GM12878 (cell line): Measurements from ENCODE around the gene FOXO3. TPM values are rescaled to one million over a fixed set of nuclear protein-coding genes. Genes with fewer than 3 reads are reported as not detected.

Source experiments
- ATAC-seq: fragments of 200-7000 bp; cut with Tn5 transposase; 3 replicates; pipeline ENCODE4 v1.9.1; 2020; ENCODE audit warnings: mild to moderate bottlenecking, moderate library complexity
- BruUV-seq: library from RNA; stranded (reverse); fragments of 400-500 nt; replicated peaks from 2 replicates; lab custom pipeline; 2021; lab: Mats Ljungman, UMichigan
- CTCF ChIA-PET: fragments of 300-600 bp; sonication (Branson Sonifier 250); formaldehyde crosslinking; extraction: SDS; loops from one replicate; lab custom pipeline; 2021; ENCODE audit warnings: inconsistent platforms; lab: Yijun Ruan, JAX
- POLR2A ChIA-PET: fragments of 350-600 bp; formaldehyde crosslinking; extraction: SDS; loops from one replicate; lab custom pipeline; 2021; ENCODE audit warnings: inconsistent platforms; lab: Charles Lee
- RAD21 ChIA-PET: fragments of 300-600 bp; sonication (Branson Sonifier 250); formaldehyde crosslinking; loops from one replicate; lab custom pipeline; 2023; ENCODE audit warnings: antibody characterized with exemption; ENCODE audit not compliant: unreplicated experiment; lab: Charles Lee
- SMC1A ChIA-PET: fragments of 300-600 bp; sonication (Branson Sonifier 250); formaldehyde crosslinking; loops from one replicate; lab custom pipeline; 2023; ENCODE audit not compliant: unreplicated experiment, uncharacterized antibody; lab: Charles Lee
- DNase-seq: peaks from one replicate; pipeline ENCODE4 v3.0.0-alpha.2; 2011; ENCODE audit warnings: low read depth, low spot score
- FAIRE-seq: peaks from 3 replicates; lab custom pipeline; 2011; peaks lifted over from hg19 to GRCh38; lab: Jason Lieb, UNC
- H2AFZ ChIP-seq: 2 replicates; pipeline ENCODE4 v1.6.0; 2011; ENCODE audit warnings: low read depth, low read length, control low read depth; ENCODE audit not compliant: control insufficient read depth
- H3K27ac ChIP-seq: 2 replicates; pipeline ENCODE4 v1.5.1; 2011; ENCODE audit warnings: control low read depth; ENCODE audit not compliant: control insufficient read depth, insufficient read depth
- H3K27me3 ChIP-seq, 2 experiments: replicated peaks in 1 of 2; 2 replicates each; pipeline versions ENCODE4 v1.6.0 to v1.6.1; 2011; ENCODE audit warnings: low read length in 1 of 2; ENCODE audit not compliant: control insufficient read depth in 2 of 2, insufficient read depth in 2 of 2
- H3K36me3 ChIP-seq, 2 experiments: 2 replicates each; pipeline ENCODE4 v1.5.1; 2011; ENCODE audit warnings: low read length in 1 of 2; ENCODE audit not compliant: control insufficient read depth in 2 of 2, insufficient read depth in 2 of 2
- H3K4me1 ChIP-seq: 2 replicates; pipeline ENCODE4 v1.6.1; 2011; ENCODE audit warnings: mild to moderate bottlenecking, low read length, moderate library complexity, mixed read lengths; ENCODE audit not compliant: control insufficient read depth, insufficient read depth
- H3K4me2 ChIP-seq: 2 replicates; pipeline ENCODE4 v1.6.0; 2011; ENCODE audit warnings: control low read depth; ENCODE audit not compliant: control insufficient read depth, insufficient read depth
- H3K4me3 ChIP-seq: fragments of 200-600 bp; sonication (generic); 2 replicates; pipeline ENCODE4 v1.5.1; 2016
- H3K79me2 ChIP-seq: 2 replicates; pipeline ENCODE4 v1.6.0; 2011; ENCODE audit warnings: low read length; ENCODE audit not compliant: control insufficient read depth, insufficient read depth
- H3K9ac ChIP-seq: 2 replicates; pipeline ENCODE4 v1.8.0; 2011; ENCODE audit warnings: low read length, control low read depth, mixed read lengths; ENCODE audit not compliant: control insufficient read depth, insufficient read depth
- H3K9me3 ChIP-seq: replicated peaks from 3 replicates; pipeline ENCODE4 v1.5.1; 2011; ENCODE audit warnings: mild to moderate bottlenecking, low read length; ENCODE audit not compliant: control insufficient read depth, insufficient read depth
- H4K20me1 ChIP-seq: 2 replicates; pipeline ENCODE4 v1.6.0; 2011; ENCODE audit not compliant: control insufficient read depth, insufficient read depth
- BMI1 ChIP-seq: fragments of 450-650 bp; IDR thresholded peaks from 2 replicates; pipeline ENCODE4 v1.6.1; 2016; ENCODE audit warnings: mild to moderate bottlenecking, moderate library complexity, borderline replicate concordance
- ESRRA ChIP-seq: IDR thresholded peaks from 2 replicates; pipeline ENCODE4 v1.6.1; 2012; ENCODE audit warnings: mild to moderate bottlenecking, low read length, improper control_type of control experiment
- HCFC1 ChIP-seq: fragments of 150-350 bp; IDR thresholded peaks from 2 replicates; pipeline ENCODE4 v1.6.1; 2014; ENCODE audit warnings: low read length
- HDAC6 ChIP-seq: fragments of 200-600 bp; sonication (generic); IDR thresholded peaks from one replicate; pipeline ENCODE4 v1.8.0; 2017; ENCODE audit warnings: antibody characterized with exemption; ENCODE audit not compliant: unreplicated experiment
- LARP7 ChIP-seq: fragments of 450-650 bp; IDR thresholded peaks from 2 replicates; pipeline ENCODE4 v1.6.1; 2017; ENCODE audit warnings: mild to moderate bottlenecking
- MTA2 ChIP-seq: fragments of 450-650 bp; IDR thresholded peaks from 2 replicates; pipeline ENCODE4 v1.6.1; 2016; ENCODE audit warnings: low read depth, mild to moderate bottlenecking, moderate library complexity
- NR2C2 ChIP-seq: IDR thresholded peaks from 2 replicates; pipeline ENCODE4 v1.6.1; 2011; ENCODE audit warnings: borderline replicate concordance, low read depth; ENCODE audit not compliant: control insufficient read depth, insufficient read length
- RCOR1 ChIP-seq: conservative IDR thresholded peaks from 2 replicates; pipeline ENCODE4 v1.6.1; 2012; ENCODE audit warnings: low read depth, low read length, improper control_type of control experiment
- SP1 ChIP-seq: IDR thresholded peaks from one replicate; pipeline ENCODE4 v1.6.1; 2011; ENCODE audit warnings: low read depth, low read length
- ZNF24 ChIP-seq: fragments of 450-650 bp; IDR thresholded peaks from 2 replicates; pipeline ENCODE4 v1.6.1; 2017; ENCODE audit warnings: antibody characterized with exemption, mild to moderate bottlenecking
- ZNF622 ChIP-seq: fragments of 450-650 bp; IDR thresholded peaks from 2 replicates; pipeline ENCODE4 v1.6.1; 2017; ENCODE audit warnings: mild to moderate bottlenecking, inconsistent platforms
- WGBS: methylation state at CpG from one replicate; pipeline ENCODE4 v1.1.6; 2016; ENCODE audit warnings: low lambda C conversion rate; ENCODE audit not compliant: insufficient replicate concordance, insufficient coverage; ENCODE audit errors: missing lambda C conversion rate; 5-methylcytosine and 5-hydroxymethylcytosine counted together
- in situ Hi-C: fragments of 300-500 bp; cut with MboI; formaldehyde crosslinking; loops from 9 replicates; pipeline ENCODE4 v1.14.3; 2018; ENCODE audit warnings: mixed read lengths
- intact Hi-C: fragments of 100-400 bp; cut with micrococcal nuclease; formaldehyde crosslinking; loops from one replicate; pipeline ENCODE4 v1.14.2; 2022; ENCODE audit not compliant: unreplicated experiment
- polyA plus RNA-seq, 11 experiments: library from polyadenylated mRNA; depleted of rRNA in 4 of 11; unstranded in 6 of 11; stranded (reverse) in 5 of 11; fragments of >200 nt; fragmentation: Nextera tagmentation in 4 of 11; fragmentation: Illumina TruSeq in 1 of 11; extraction: Ambion mirVana in 4 of 11; extraction: Trizol in 1 of 11; gene quantifications; 1 replicate in 1 of 11; 2 replicates in 10 of 11; pipeline versions ENCODE4 v1.2.1 to v1.2.3, GENCODE V29; 2011 to 2016; ENCODE audit warnings: inconsistent platforms in 2 of 11, missing spikeins in 2 of 11, low read depth in 1 of 11
- total RNA-seq, 4 experiments: library from RNA; depleted of rRNA in 3 of 4; stranded (reverse); fragments of >200 nt in 3 of 4; fragmentation: Illumina TruSeq in 1 of 4; extraction: Trizol in 1 of 4; gene quantifications; 2 replicates each; pipeline versions ENCODE4 v1.2.1 to v1.2.3, GENCODE V29; 2013 to 2021
- TF ChIP-seq, protein P1 (sequence below): fragments of 450-650 bp; IDR thresholded peaks from 2 replicates; pipeline ENCODE4 v1.6.1; 2018; ENCODE audit warnings: borderline replicate concordance, mild to moderate bottlenecking; ENCODE audit not compliant: partially characterized antibody
- TF ChIP-seq, protein P2 (sequence below): IDR thresholded peaks from 2 replicates; pipeline ENCODE4 v1.6.1; 2011; ENCODE audit warnings: borderline replicate concordance, low read depth, mild to moderate bottlenecking, moderate library complexity, mixed read lengths, low read length; ENCODE audit not compliant: insufficient read depth; ENCODE audit errors: extremely low read length

FOXO3 gene
- total and polyA plus RNA-seq, 10 of the 15 experiments (the other 5 are each of a cell fraction or from before 2014, with no cell fraction given) = 0.82 to 4.5 (median 1.7) TPM

DNA sequence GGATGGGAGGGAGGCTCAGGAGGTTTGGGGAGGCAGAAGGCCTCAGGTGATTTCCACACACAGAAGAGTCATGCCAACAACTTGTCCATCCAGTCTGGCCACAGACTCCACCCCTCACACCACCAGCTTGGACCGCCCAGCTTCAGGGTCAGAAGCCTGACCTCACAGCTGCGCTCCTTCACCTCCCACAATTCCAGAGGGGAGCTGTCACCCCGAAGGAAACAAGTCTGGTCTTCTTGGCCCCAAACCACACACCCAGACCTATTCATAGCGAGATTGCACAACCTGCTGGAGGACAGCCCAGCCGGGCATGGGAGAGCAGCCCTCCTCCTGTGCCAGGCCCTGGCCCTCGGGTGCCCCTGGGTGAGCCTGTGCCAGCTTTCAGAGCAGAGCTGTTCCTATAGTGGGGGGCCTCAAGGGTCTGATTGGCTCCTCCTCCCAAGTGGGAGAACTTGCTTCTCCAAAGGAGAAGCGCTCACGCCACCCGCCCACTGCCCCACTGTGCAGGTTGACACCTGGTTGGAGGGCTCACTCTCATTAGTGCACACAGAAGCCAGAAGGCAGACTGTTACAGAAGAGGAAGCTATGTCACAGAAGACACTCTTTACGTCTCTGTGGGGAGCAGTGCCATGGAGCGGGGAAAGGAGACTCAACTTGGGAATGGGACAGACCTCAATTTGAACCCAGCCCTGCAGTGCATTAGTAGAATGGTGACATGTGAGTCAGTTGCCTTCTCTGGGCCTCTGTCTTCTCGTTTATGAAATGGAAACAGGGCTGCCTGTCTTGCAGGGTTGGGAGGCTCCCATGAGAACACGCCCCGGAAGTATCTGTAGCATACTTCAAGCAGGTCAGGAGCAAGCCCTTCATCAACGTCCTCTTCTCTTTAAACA lies 128.8 kb downstream of the FOXO3 start:
- Histone ChIP-seq H3K4me3 (no peak overlapping the region), H3K9me3 (no peaks in the 10 kb centered on the region), H3K79me2 (no peaks in the 10 kb centered on the region), H4K20me1 (no peaks in the 10 kb centered on the region), H2AFZ (no peak overlapping the region), H3K27me3 (no peaks in the 10 kb centered on the region), H3K9ac (no peak overlapping the region), H3K4me2 (no peak overlapping the region), H3K4me1 (peaks cover 6% of the 10 kb centered on the region), H3K27ac (no peak overlapping the region), H3K36me3 (no peaks in the 10 kb centered on the region; a peak in 1 of 4 replicates)
- DNase-seq (no peak), ATAC-seq (peak; percentile 26; the same call in 1 of the 3 replicates), FAIRE-seq (no peak)
- ChIA-PET POLR2A (no interaction called here), RAD21 (no interaction called here), SMC1A (no interaction called here), CTCF (no interaction called here)
- intact Hi-C loops (no loop called here), in situ Hi-C loops (no loop called here)
- TF ChIP-seq LARP7 = no peak
- TF ChIP-seq MTA2 = no peak
- TF ChIP-seq SP1 = no peak
- no peak for TF ChIP-seq NR2C2
- TF ChIP-seq RCOR1 = no peak
- no peak for TF ChIP-seq HDAC6
- TF ChIP-seq ZNF24 = no peak
- TF ChIP-seq, protein P1, sequence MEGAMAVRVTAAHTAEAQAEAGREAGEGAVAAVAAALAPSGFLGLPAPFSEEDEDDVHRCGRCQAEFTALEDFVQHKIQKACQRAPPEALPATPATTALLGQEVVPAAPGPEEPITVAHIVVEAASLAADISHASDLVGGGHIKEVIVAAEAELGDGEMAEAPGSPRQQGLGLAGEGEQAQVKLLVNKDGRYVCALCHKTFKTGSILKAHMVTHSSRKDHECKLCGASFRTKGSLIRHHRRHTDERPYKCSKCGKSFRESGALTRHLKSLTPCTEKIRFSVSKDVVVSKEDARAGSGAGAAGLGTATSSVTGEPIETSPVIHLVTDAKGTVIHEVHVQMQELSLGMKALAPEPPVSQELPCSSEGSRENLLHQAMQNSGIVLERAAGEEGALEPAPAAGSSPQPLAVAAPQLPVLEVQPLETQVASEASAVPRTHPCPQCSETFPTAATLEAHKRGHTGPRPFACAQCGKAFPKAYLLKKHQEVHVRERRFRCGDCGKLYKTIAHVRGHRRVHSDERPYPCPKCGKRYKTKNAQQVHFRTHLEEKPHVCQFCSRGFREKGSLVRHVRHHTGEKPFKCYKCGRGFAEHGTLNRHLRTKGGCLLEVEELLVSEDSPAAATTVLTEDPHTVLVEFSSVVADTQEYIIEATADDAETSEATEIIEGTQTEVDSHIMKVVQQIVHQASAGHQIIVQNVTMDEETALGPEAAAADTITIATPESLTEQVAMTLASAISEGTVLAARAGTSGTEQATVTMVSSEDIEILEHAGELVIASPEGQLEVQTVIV = no peak
- TF ChIP-seq BMI1 = no peak
- TF ChIP-seq ZNF622 = no peak
- TF ChIP-seq, protein P2, sequence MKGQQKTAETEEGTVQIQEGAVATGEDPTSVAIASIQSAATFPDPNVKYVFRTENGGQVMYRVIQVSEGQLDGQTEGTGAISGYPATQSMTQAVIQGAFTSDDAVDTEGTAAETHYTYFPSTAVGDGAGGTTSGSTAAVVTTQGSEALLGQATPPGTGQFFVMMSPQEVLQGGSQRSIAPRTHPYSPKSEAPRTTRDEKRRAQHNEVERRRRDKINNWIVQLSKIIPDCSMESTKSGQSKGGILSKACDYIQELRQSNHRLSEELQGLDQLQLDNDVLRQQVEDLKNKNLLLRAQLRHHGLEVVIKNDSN = no peak
- TF ChIP-seq ESRRA = no peak
- no peak for TF ChIP-seq HCFC1
- 74% methylated on average over 15 of the region's 15 CpGs for WGBS
- BruUV-seq = no TSS peak
